ENCODE results near the gene LARP1. TPM values are rescaled to one million over a fixed set of nuclear protein-coding genes. Genes with fewer than 3 reads are reported as not detected.

LARP1 gene
- total RNA-seq, 2 experiments from 2014 or later = 200 to 203 TPM

GRCh38 chr5:154767576-154767975, 12.4 kb downstream of the LARP1 start:
- no peaks in the 10 kb centered on the region for H3K9me3 Mint-ChIP-seq
- intact Hi-C loops (cut with micrococcal nuclease) = no loop called here
- no peak overlapping the region for H3K4me3 Mint-ChIP-seq
- no peaks in the 10 kb centered on the region for H3K27me3 Mint-ChIP-seq (ENCODE audit: low read depth)
- H3K36me3 Mint-ChIP-seq (ENCODE audit: low read depth) = peaks cover 19% of the 10 kb centered on the region
- DNase-seq = no peak
- peak overlapping the region; percentile 54 for H3K27ac Mint-ChIP-seq
- CTCF ChIA-PET = interaction anchor here (0.6 to 1.2 kb wide), 3 partner anchors 34 to 117 kb away, joined by 3 to 6 read pairs (median 4); no protein-coding TSS in a partner anchor
- peaks cover 74% of the 10 kb centered on the region for H3K4me1 Mint-ChIP-seq (ENCODE audit: low read depth)

GRCh38 chr5:154768207-154768606, 13.0 kb downstream of the LARP1 start:
- Mint-ChIP-seq H3K36me3 (ENCODE audit: low read depth) (peaks cover 19% of the 10 kb centered on the region), H3K4me1 (ENCODE audit: low read depth) (peaks cover 78% of the 10 kb centered on the region), H3K27me3 (ENCODE audit: low read depth) (no peaks in the 10 kb centered on the region), H3K9me3 (no peaks in the 10 kb centered on the region), H3K27ac (peak overlapping the region; percentile 54), H3K4me3 (no peak overlapping the region)
- DNase-seq = no peak
- CTCF ChIA-PET = interaction anchor here (1.0 kb wide), 1 partner anchor 35 kb away, joined by 4 read pairs; no protein-coding TSS in a partner anchor
- intact Hi-C loops (cut with micrococcal nuclease) = no loop called here

GRCh38 chr5:154770111-154770510, 14.9 kb downstream of the LARP1 start:
- Mint-ChIP-seq H3K27me3 (ENCODE audit: low read depth) (no peaks in the 10 kb centered on the region), H3K4me1 (ENCODE audit: low read depth) (peaks cover 85% of the 10 kb centered on the region), H3K27ac (peak overlapping the region; percentile 44), H3K9me3 (no peaks in the 10 kb centered on the region), H3K36me3 (ENCODE audit: low read depth) (peaks cover 19% of the 10 kb centered on the region), H3K4me3 (no peak overlapping the region)
- intact Hi-C loops (cut with micrococcal nuclease) = no loop called here
- no peak for DNase-seq
- CTCF ChIA-PET = no interaction called here

GRCh38 chr5:154771383-154771901, 16.3 kb downstream of the LARP1 start:
- CTCF ChIA-PET = no interaction called here
- no peak overlapping the region for H3K27ac Mint-ChIP-seq
- DNase-seq = no peak
- no peak overlapping the region for H3K4me3 Mint-ChIP-seq
- H3K4me1 Mint-ChIP-seq (ENCODE audit: low read depth) = peaks cover 78% of the 10 kb centered on the region
- H3K9me3 Mint-ChIP-seq = no peaks in the 10 kb centered on the region
- intact Hi-C loops (cut with micrococcal nuclease) = no loop called here
- H3K36me3 Mint-ChIP-seq (ENCODE audit: low read depth) = peaks cover 18% of the 10 kb centered on the region
- H3K27me3 Mint-ChIP-seq (ENCODE audit: low read depth) = no peaks in the 10 kb centered on the region

- no peak for DNase-seq
- no peak overlapping the region for H3K27ac Mint-ChIP-seq
- intact Hi-C loops (cut with micrococcal nuclease) = no loop called here
- no peaks in the 10 kb centered on the region for H3K9me3 Mint-ChIP-seq
- H3K27me3 Mint-ChIP-seq (ENCODE audit: low read depth) = no peaks in the 10 kb centered on the region
- peaks cover 64% of the 10 kb centered on the region for H3K4me1 Mint-ChIP-seq (ENCODE audit: low read depth)
- CTCF ChIA-PET = interaction anchor here (0.6 kb wide), 1 partner anchor 76 kb away, joined by 3 read pairs; no protein-coding TSS in a partner anchor
- H3K36me3 Mint-ChIP-seq (ENCODE audit: low read depth) = peaks cover 13% of the 10 kb centered on the region
- H3K4me3 Mint-ChIP-seq = no peak overlapping the region
Observed at GRCh38 chr5:154773326-154773725, 18.1 kb downstream of the LARP1 start.

GRCh38 chr5:154776167-154776566, 21.0 kb downstream of the LARP1 start:
- intact Hi-C loops (cut with micrococcal nuclease) = no loop called here
- DNase-seq = no peak
- no peaks in the 10 kb centered on the region for H3K27me3 Mint-ChIP-seq (ENCODE audit: low read depth)
- H3K4me3 Mint-ChIP-seq = no peak overlapping the region
- H3K9me3 Mint-ChIP-seq = no peaks in the 10 kb centered on the region
- peaks cover 67% of the 10 kb centered on the region for H3K4me1 Mint-ChIP-seq (ENCODE audit: low read depth)
- peaks cover 17% of the 10 kb centered on the region for H3K36me3 Mint-ChIP-seq (ENCODE audit: low read depth)
- H3K27ac Mint-ChIP-seq = no peak overlapping the region
- CTCF ChIA-PET = no interaction called here

GRCh38 chr5:154778534-154778933, 23.4 kb downstream of the LARP1 start:
- CTCF ChIA-PET = interaction anchor here (0.6 kb wide), 1 partner anchor 67 kb away, joined by 3 read pairs; no protein-coding TSS in a partner anchor
- Mint-ChIP-seq H3K27me3 (ENCODE audit: low read depth) (no peaks in the 10 kb centered on the region), H3K36me3 (ENCODE audit: low read depth) (peaks cover 13% of the 10 kb centered on the region), H3K4me3 (no peak overlapping the region), H3K9me3 (no peaks in the 10 kb centered on the region), H3K27ac (no peak overlapping the region), H3K4me1 (ENCODE audit: low read depth) (peaks cover 72% of the 10 kb centered on the region)
- no peak for DNase-seq
- intact Hi-C loops (cut with micrococcal nuclease) = no loop called here

GRCh38 chr5:154779105-154779504, 23.9 kb downstream of the LARP1 start:
- Mint-ChIP-seq H3K9me3 (no peaks in the 10 kb centered on the region), H3K27ac (peak overlapping the region; percentile 18), H3K36me3 (ENCODE audit: low read depth) (peaks cover 11% of the 10 kb centered on the region), H3K4me1 (ENCODE audit: low read depth) (peaks cover 72% of the 10 kb centered on the region), H3K27me3 (ENCODE audit: low read depth) (no peaks in the 10 kb centered on the region), H3K4me3 (no peak overlapping the region)
- intact Hi-C loops (cut with micrococcal nuclease) = no loop called here
- CTCF ChIA-PET = no interaction called here
- no peak for DNase-seq

GRCh38 chr5:154780128-154780527, 25.0 kb downstream of the LARP1 start:
- Mint-ChIP-seq H3K27me3 (ENCODE audit: low read depth) (no peaks in the 10 kb centered on the region), H3K9me3 (no peaks in the 10 kb centered on the region), H3K4me1 (ENCODE audit: low read depth) (peaks cover 74% of the 10 kb centered on the region), H3K36me3 (ENCODE audit: low read depth) (peaks cover 8% of the 10 kb centered on the region), H3K27ac (peak overlapping the region; percentile 63), H3K4me3 (no peak overlapping the region)
- no peak for DNase-seq
- CTCF ChIA-PET = no interaction called here
- intact Hi-C loops (cut with micrococcal nuclease) = loop anchor here (2.0 kb wide), 1 partner anchor 19 kb away; no protein-coding TSS in a partner anchor

GRCh38 chr5:154782326-154782725, 27.1 kb downstream of the LARP1 start:
- Mint-ChIP-seq H3K9me3 (no peaks in the 10 kb centered on the region), H3K27me3 (ENCODE audit: low read depth) (no peaks in the 10 kb centered on the region), H3K27ac (no peak overlapping the region), H3K36me3 (ENCODE audit: low read depth) (peaks cover 8% of the 10 kb centered on the region), H3K4me1 (ENCODE audit: low read depth) (peaks cover 88% of the 10 kb centered on the region), H3K4me3 (no peak overlapping the region)
- no peak for DNase-seq
- CTCF ChIA-PET = no interaction called here
- intact Hi-C loops (cut with micrococcal nuclease) = no loop called here

GRCh38 chr5:154782812-154783592, 27.8 kb downstream of the LARP1 start:
- DNase-seq = no peak
- no peak overlapping the region for H3K4me3 Mint-ChIP-seq
- H3K27ac Mint-ChIP-seq = peak overlapping the region; percentile 46
- CTCF ChIA-PET = interaction anchor here (1.2 kb wide), 1 partner anchor 16 kb away, joined by 3 read pairs; no protein-coding TSS in a partner anchor
- intact Hi-C loops (cut with micrococcal nuclease) = no loop called here
- H3K9me3 Mint-ChIP-seq = no peaks in the 10 kb centered on the region
- H3K4me1 Mint-ChIP-seq (ENCODE audit: low read depth) = peaks cover 93% of the 10 kb centered on the region
- no peaks in the 10 kb centered on the region for H3K27me3 Mint-ChIP-seq (ENCODE audit: low read depth)
- H3K36me3 Mint-ChIP-seq (ENCODE audit: low read depth) = peaks cover 8% of the 10 kb centered on the region

GRCh38 chr5:154783774-154784460, 28.7 kb downstream of the LARP1 start:
- Mint-ChIP-seq H3K27me3 (ENCODE audit: low read depth) (no peaks in the 10 kb centered on the region), H3K36me3 (ENCODE audit: low read depth) (peaks cover 10% of the 10 kb centered on the region), H3K4me3 (no peak overlapping the region), H3K4me1 (ENCODE audit: low read depth) (peaks cover 93% of the 10 kb centered on the region), H3K9me3 (no peaks in the 10 kb centered on the region), H3K27ac (peak overlapping the region; percentile 46)
- CTCF ChIA-PET = interaction anchor here (1.2 kb wide), 1 partner anchor 17 kb away, joined by 3 read pairs; no protein-coding TSS in a partner anchor
- intact Hi-C loops (cut with micrococcal nuclease) = no loop called here
- DNase-seq = no peak
